CD4-positive, alpha-beta memory T cell (primary cell): ENCODE measurements around the gene MAIP1. TPM values are rescaled to one million over a fixed set of nuclear protein-coding genes. Genes with fewer than 3 reads are reported as not detected.

ENCODE experiments used
- CTCF ChIA-PET: fragments of 350-600 bp; sonication (Branson Sonifier 250); formaldehyde crosslinking; loops from one replicate; lab custom pipeline; 2021; ENCODE audit warnings: inconsistent platforms; ENCODE audit not compliant: partially characterized antibody; lab: Charles Lee
- POLR2A ChIA-PET: fragments of 350-600 bp; sonication (Branson Sonifier 250); formaldehyde crosslinking; loops from one replicate; lab custom pipeline; 2021; ENCODE audit not compliant: partially characterized antibody; lab: Charles Lee
- DNase-seq, 5 donors: peaks; one replicate each; pipeline versions ENCODE4 v3.0.0 to v3.0.0-alpha.2; 2020 to 2022; ENCODE audit warnings: mixed read lengths in 1 of 5
- H3K27ac ChIP-seq: one replicate; pipeline ENCODE4 v1.7.0; 2013; ENCODE audit warnings: low read depth, low read length
- H3K27me3 ChIP-seq: 2 replicates; pipeline ENCODE4 v1.7.0; 2013; ENCODE audit warnings: mild to moderate bottlenecking, low read length, moderate library complexity; ENCODE audit not compliant: insufficient read depth
- H3K36me3 ChIP-seq: 2 replicates; pipeline ENCODE4 v1.7.0; 2013; ENCODE audit warnings: mild to moderate bottlenecking, low read length, moderate library complexity; ENCODE audit not compliant: insufficient read depth
- H3K4me1 ChIP-seq: 2 replicates; pipeline ENCODE4 v1.7.0; 2013; ENCODE audit warnings: mild to moderate bottlenecking, low read length, moderate library complexity; ENCODE audit not compliant: insufficient read depth
- H3K4me3 ChIP-seq, 2 donors: one replicate each; pipeline ENCODE4 v1.7.0; 2013; ENCODE audit warnings: low read length in 2 of 2, mild to moderate bottlenecking in 1 of 2
- H3K9me3 ChIP-seq, 2 donors: one replicate each; pipeline ENCODE4 v1.7.0; 2013; ENCODE audit warnings: low read length in 2 of 2, control low read depth in 1 of 2; ENCODE audit not compliant: control insufficient read depth in 1 of 2
- H3K27ac Mint-ChIP-seq, 7 donors: one replicate each; pipeline ENCODE4 v1.8.0; 2020 to 2021; ENCODE audit warnings: mixed read lengths in 7 of 7, mild to moderate bottlenecking in 6 of 7, inconsistent platforms in 3 of 7, moderate library complexity in 3 of 7
- H3K27me3 Mint-ChIP-seq, 2 donors: one replicate each; pipeline ENCODE4 v1.8.0; 2020 to 2021; ENCODE audit warnings: mixed read lengths in 2 of 2
- H3K36me3 Mint-ChIP-seq, 2 donors: one replicate each; pipeline ENCODE4 v1.8.0; 2020 to 2021; ENCODE audit warnings: mixed read lengths in 2 of 2, inconsistent platforms in 1 of 2, mild to moderate bottlenecking in 1 of 2
- H3K4me1 Mint-ChIP-seq, 4 donors: one replicate each; pipeline ENCODE4 v1.8.0; 2020 to 2021; ENCODE audit warnings: mixed read lengths in 4 of 4, mild to moderate bottlenecking in 1 of 4
- H3K4me3 Mint-ChIP-seq, 8 donors: one replicate each; pipeline ENCODE4 v1.8.0; 2020 to 2021; ENCODE audit warnings: mixed read lengths in 8 of 8, mild to moderate bottlenecking in 7 of 8, moderate library complexity in 6 of 8, inconsistent platforms in 3 of 8
- H3K9me3 Mint-ChIP-seq, 8 donors: one replicate each; pipeline ENCODE4 v1.8.0; 2020 to 2021; ENCODE audit warnings: mixed read lengths in 8 of 8, mild to moderate bottlenecking in 5 of 8, inconsistent platforms in 3 of 8, moderate library complexity in 1 of 8
- intact Hi-C: fragments of 100-400 bp; cut with micrococcal nuclease; formaldehyde crosslinking; loops from one replicate; pipeline ENCODE4 v1.15.1; 2023
- polyA plus RNA-seq, 2 donors: library from polyadenylated mRNA; unstranded; fragments of 300-500 nt; fragmentation: Illumina TruSeq; gene quantifications; one replicate each; pipeline ENCODE4 v1.2.3, GENCODE V29; 2021
- total RNA-seq, 2 experiments: library from RNA; stranded (reverse); gene quantifications; one replicate each; pipeline ENCODE4 v1.2.3, GENCODE V29; 2021

The MAIP1 gene
- total and polyA plus RNA-seq, 4 experiments from 2014 or later, result 12.5 to 15.9 (median 14.5) TPM

DNA sequence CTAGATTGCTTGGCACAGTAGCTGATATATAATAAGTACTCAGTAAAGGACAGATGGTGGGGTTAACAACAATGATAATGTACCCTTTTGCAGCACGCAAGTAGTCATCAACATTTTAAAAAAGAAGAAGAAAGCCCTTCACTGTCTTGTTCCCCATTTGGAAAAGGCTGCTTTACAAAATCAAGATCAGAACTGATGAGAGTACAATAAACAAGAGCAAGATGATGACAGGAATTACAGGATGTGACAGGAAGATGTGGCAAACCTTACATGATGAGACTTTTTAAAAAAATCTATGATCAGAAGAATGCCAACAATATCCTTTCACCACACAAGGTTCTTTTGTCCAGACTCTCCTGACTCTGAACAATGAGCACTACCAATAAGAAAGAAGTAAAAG, 9.2 kb upstream of the MAIP1 start:
- ChIA-PET POLR2A (no interaction called here), CTCF (interaction anchor here (1.5 kb wide), 1 partner anchor 8 kb away, joined by 3 read pairs; no protein-coding TSS in a partner anchor)
- Mint-ChIP-seq H3K27me3 (no peaks in the 10 kb centered on the region), H3K4me3 (no peak overlapping the region), H3K9me3 (no peaks in the 10 kb centered on the region), H3K27ac (peak overlapping the region in 2 of 7 donors; percentile 13 to 54), H3K36me3 (peaks cover 26 to 56% of the 10 kb centered on the region in 2 donors), H3K4me1 (peaks cover 10 to 24% (median 16%) of the 10 kb centered on the region in 4 donors)
- Histone ChIP-seq H3K4me3 (no peak overlapping the region), H3K27me3 (no peaks in the 10 kb centered on the region), H3K36me3 (peaks cover 36% of the 10 kb centered on the region), H3K4me1 (peaks cover 6% of the 10 kb centered on the region), H3K9me3 (no peaks in the 10 kb centered on the region), H3K27ac (no peak overlapping the region)
- no peak for DNase-seq
- intact Hi-C loops, result no loop called here

GRCh38 chr2:199946836-199947235, 8.5 kb upstream of the MAIP1 start:
- intact Hi-C loops, result no loop called here
- no peak overlapping the region for H3K4me3 ChIP-seq
- H3K27ac ChIP-seq, result no peak overlapping the region
- Mint-ChIP-seq H3K27ac (no peak overlapping the region), H3K9me3 (no peaks in the 10 kb centered on the region), H3K36me3 (peaks cover 26 to 56% of the 10 kb centered on the region in 2 donors), H3K4me1 (peaks cover 10 to 28% (median 16%) of the 10 kb centered on the region in 4 donors), H3K4me3 (no peak overlapping the region), H3K27me3 (no peaks in the 10 kb centered on the region)
- DNase-seq, result no peak
- ChIA-PET CTCF (interaction anchor here (1.3 to 1.5 kb wide), 2 partner anchors 8 to 39 kb away, joined by 3 read pairs; no protein-coding TSS in a partner anchor), POLR2A (no interaction called here)
- H3K36me3 ChIP-seq, result peaks cover 36% of the 10 kb centered on the region
- H3K9me3 ChIP-seq, result no peaks in the 10 kb centered on the region
- H3K4me1 ChIP-seq, result peaks cover 6% of the 10 kb centered on the region
- no peaks in the 10 kb centered on the region for H3K27me3 ChIP-seq

DNA sequence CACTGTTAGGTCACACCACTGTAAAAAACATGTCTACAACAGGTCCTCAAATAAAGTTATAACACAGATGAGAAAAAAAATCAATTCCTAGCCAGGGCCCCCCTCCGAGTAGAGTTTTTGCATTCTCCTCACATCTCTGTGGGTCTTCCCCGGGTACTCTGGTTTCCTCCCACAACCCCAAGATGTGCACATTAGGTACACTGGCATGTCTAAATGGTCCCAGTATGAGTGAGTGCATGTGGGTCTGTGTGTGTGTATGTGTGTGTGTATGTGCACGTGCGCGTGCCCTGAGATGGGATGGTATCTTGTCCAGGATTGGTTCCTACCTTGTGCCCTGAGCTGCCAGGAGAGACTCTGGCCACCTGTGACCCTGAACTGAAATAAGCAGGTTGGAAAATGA, 5.0 kb upstream of the MAIP1 start:
- no peaks in the 10 kb centered on the region for H3K27me3 Mint-ChIP-seq
- Histone ChIP-seq H3K9me3 (no peaks in the 10 kb centered on the region), H3K27ac (no peak overlapping the region), H3K27me3 (no peaks in the 10 kb centered on the region), H3K4me1 (peaks cover 36% of the 10 kb centered on the region), H3K4me3 (no peak overlapping the region), H3K36me3 (peaks cover 25% of the 10 kb centered on the region)
- H3K4me3 Mint-ChIP-seq, result no peak overlapping the region
- no peaks in the 10 kb centered on the region for H3K9me3 Mint-ChIP-seq
- intact Hi-C loops, result no loop called here
- peaks cover 25 to 59% (median 36%) of the 10 kb centered on the region in 4 donors for H3K4me1 Mint-ChIP-seq
- H3K36me3 Mint-ChIP-seq, result peaks cover 14 to 43% of the 10 kb centered on the region in 2 donors
- H3K27ac Mint-ChIP-seq, result peak overlapping the region in 3 of 7 donors; percentile 28 to 88 (median 48)
- ChIA-PET CTCF (no interaction called here), POLR2A (no interaction called here)
- DNase-seq, result peak in 1 of 5 donors; percentile 16

DNA sequence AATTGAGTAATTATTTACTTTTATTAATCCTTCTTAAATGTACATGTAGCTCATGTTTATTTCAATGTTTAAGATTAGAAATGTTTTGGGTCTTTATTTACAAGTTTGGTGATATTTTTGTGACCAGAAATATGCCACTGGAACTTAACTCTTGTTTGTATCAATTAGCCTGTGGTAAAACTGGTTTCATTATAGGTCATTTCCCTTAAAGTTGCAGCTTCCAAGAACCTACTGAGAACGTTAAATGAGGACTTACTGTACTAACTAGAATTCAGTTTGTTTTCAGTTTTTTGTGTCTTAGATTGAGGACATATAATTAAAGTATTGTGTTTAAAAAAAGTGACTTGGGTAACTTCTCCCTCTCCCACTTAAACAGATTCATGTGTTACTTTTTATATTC, 4.4 kb upstream of the MAIP1 start:
- no peak overlapping the region for H3K27ac Mint-ChIP-seq
- Histone ChIP-seq H3K27me3 (no peaks in the 10 kb centered on the region), H3K27ac (no peak overlapping the region), H3K4me3 (no peak overlapping the region), H3K9me3 (no peaks in the 10 kb centered on the region), H3K4me1 (peaks cover 37% of the 10 kb centered on the region), H3K36me3 (peaks cover 18% of the 10 kb centered on the region)
- H3K4me1 Mint-ChIP-seq, result peaks cover 25 to 63% (median 39%) of the 10 kb centered on the region in 4 donors
- intact Hi-C loops, result no loop called here
- no peaks in the 10 kb centered on the region for H3K9me3 Mint-ChIP-seq
- POLR2A ChIA-PET, result no interaction called here
- H3K36me3 Mint-ChIP-seq, result peaks cover 10 to 43% of the 10 kb centered on the region in 2 donors
- no peak overlapping the region for H3K4me3 Mint-ChIP-seq
- CTCF ChIA-PET, result no interaction called here
- no peaks in the 10 kb centered on the region for H3K27me3 Mint-ChIP-seq
- no peak for DNase-seq

GRCh38 chr2:199955007-199955338, 409 bp upstream of the MAIP1 start:
- ChIA-PET CTCF (interaction anchor here (1.0 kb wide), 1 partner anchor 9 kb away, joined by 3 read pairs; no protein-coding TSS in a partner anchor), POLR2A (interaction anchor here (0.6 to 1.2 kb wide), 4 partner anchors 11 to 44 kb away, joined by 3 to 5 read pairs (median 4); partner anchors contain the start of gene C2orf69)
- Mint-ChIP-seq H3K9me3 (no peaks in the 10 kb centered on the region), H3K4me1 (peaks cover 31 to 78% (median 55%) of the 10 kb centered on the region in 4 donors), H3K27ac (peak overlapping the region; percentile 93 to 96 (median 95)), H3K36me3 (peaks cover 9 to 40% of the 10 kb centered on the region in 2 donors), H3K4me3 (peak overlapping the region; percentile 97 to 99 (median 98)), H3K27me3 (no peaks in the 10 kb centered on the region)
- H3K4me3 ChIP-seq, result peak overlapping the region; percentile 81 to 97
- peaks cover 59% of the 10 kb centered on the region for H3K4me1 ChIP-seq
- no peaks in the 10 kb centered on the region for H3K9me3 ChIP-seq
- no peaks in the 10 kb centered on the region for H3K36me3 ChIP-seq
- H3K27ac ChIP-seq, result peak overlapping the region; percentile 71
- DNase-seq, result no peak
- no peaks in the 10 kb centered on the region for H3K27me3 ChIP-seq
- intact Hi-C loops, result loop anchor here (1.0 to 5.0 kb wide), 2 partner anchors 43 to 934 kb away; partner anchors contain the start of genes C2orf69, NIF3L1 and PPIL3

- POLR2A ChIA-PET, result interaction anchor here (1.1 to 1.3 kb wide), 3 partner anchors 45 to 569 kb away, joined by 3 to 4 read pairs (median 3); partner anchors contain the start of gene C2orf69
- H3K4me3 Mint-ChIP-seq, result peak overlapping the region; percentile 97 to 99 (median 98)
- H3K9me3 Mint-ChIP-seq, result no peaks in the 10 kb centered on the region
- Histone ChIP-seq H3K9me3 (no peaks in the 10 kb centered on the region), H3K27ac (peak overlapping the region; percentile 71), H3K27me3 (no peaks in the 10 kb centered on the region), H3K4me1 (peaks cover 53% of the 10 kb centered on the region), H3K4me3 (peak overlapping the region; percentile 81 to 97), H3K36me3 (peaks cover 10% of the 10 kb centered on the region)
- CTCF ChIA-PET, result no interaction called here
- DNase-seq, result no peak
- H3K27me3 Mint-ChIP-seq, result no peaks in the 10 kb centered on the region
- peaks cover 13 to 42% of the 10 kb centered on the region in 2 donors for H3K36me3 Mint-ChIP-seq
- intact Hi-C loops, result loop anchor here (5.0 kb wide), 1 partner anchor 44 kb away; the partner anchor contains the start of gene C2orf69
- H3K4me1 Mint-ChIP-seq, result peaks cover 29 to 71% (median 49%) of the 10 kb centered on the region in 4 donors
- peak overlapping the region; percentile 93 to 96 (median 95) for H3K27ac Mint-ChIP-seq
Observed at GRCh38 chr2:199956062-199956380, 639 bp downstream of the MAIP1 start.

DNA sequence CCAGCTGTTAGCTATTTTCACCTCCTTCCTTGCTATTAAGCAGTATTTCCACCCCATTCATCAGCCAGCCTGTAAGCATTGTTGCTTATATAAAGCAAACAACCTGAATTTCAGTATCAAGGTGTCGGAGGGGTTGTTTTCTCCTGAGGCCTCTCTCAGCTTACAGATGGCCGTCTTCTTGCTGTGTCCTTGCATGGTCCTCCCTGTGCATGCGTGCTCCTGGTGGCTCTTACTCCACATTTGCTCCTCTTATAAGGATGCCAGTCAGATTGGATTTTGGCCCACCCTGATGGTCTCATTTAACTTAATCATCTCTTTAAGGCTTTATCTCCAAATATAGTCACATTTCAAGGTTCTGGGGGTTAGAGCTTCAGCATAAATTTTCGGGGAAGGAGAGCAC, 2.6 kb downstream of the MAIP1 start:
- CTCF ChIA-PET, result interaction anchor here (1.1 kb wide), 1 partner anchor 525 kb away, joined by 4 read pairs; no protein-coding TSS in a partner anchor
- H3K36me3 Mint-ChIP-seq, result peaks cover 25 to 59% of the 10 kb centered on the region in 2 donors
- H3K27ac Mint-ChIP-seq, result peak overlapping the region in 2 of 7 donors; percentile 47 to 95

More for the DNA sequence above, 2.6 kb downstream of the MAIP1 start:
- Histone ChIP-seq H3K27ac (no peak overlapping the region), H3K4me3 (no peak overlapping the region), H3K36me3 (peaks cover 22% of the 10 kb centered on the region), H3K9me3 (no peaks in the 10 kb centered on the region), H3K27me3 (no peaks in the 10 kb centered on the region), H3K4me1 (peaks cover 41% of the 10 kb centered on the region)
- no peaks in the 10 kb centered on the region for H3K9me3 Mint-ChIP-seq
- peak overlapping the region in 7 of 8 donors; percentile 1 to 73 (median 40) for H3K4me3 Mint-ChIP-seq
- intact Hi-C loops, result loop anchor here (5.0 kb wide), 1 partner anchor 46 kb away; the partner anchor contains the start of gene C2orf69
- H3K27me3 Mint-ChIP-seq, result no peaks in the 10 kb centered on the region
- peaks cover 23 to 56% (median 39%) of the 10 kb centered on the region in 4 donors for H3K4me1 Mint-ChIP-seq
- no peak for DNase-seq
- POLR2A ChIA-PET, result interaction anchor here (1.1 kb wide), 1 partner anchor 8 kb away, joined by 3 read pairs; no protein-coding TSS in a partner anchor
